ENCODE data around the gene LRRC59. TPM values are rescaled to one million over a fixed set of nuclear protein-coding genes. Genes with fewer than 3 reads are reported as not detected.
A peak's percentile ranks its signal among the peaks of the same experiment; 100 is the strongest.

Gene LRRC59
- total RNA-seq, 1 experiment from 2014 or later, result 221 TPM

GRCh38 chr17:50397919-50398285 is 579 bp upstream of the LRRC59 start:
- no TSS peak for BruUV-seq (replicated peaks)
- Histone ChIP-seq H2AFZ (ENCODE audit: low read depth, low read length, poor library complexity, severe bottlenecking) (peak overlapping the region; percentile 68), H3K27me3 (ENCODE audit: insufficient read depth, low read length) (no peaks in the 10 kb centered on the region), H3K9ac (ENCODE audit: low read length) (peak overlapping the region; percentile 98), H3K27ac (ENCODE audit: low read depth, low read length) (no peak overlapping the region; the same call in 1 of the 2 replicates), H3K79me2 (ENCODE audit: insufficient read depth, low read length) (peaks cover 44% of the 10 kb centered on the region), H3K4me2 (ENCODE audit: low read length) (peak overlapping the region; percentile 84), H3K4me1 (ENCODE audit: control insufficient read depth in 1 of 2, insufficient read depth in 2 of 2, low read length in 2 of 2) (peaks cover 7 to 27% of the 10 kb centered on the region in 2 experiments), H3K36me3 (ENCODE audit: control insufficient read depth in 1 of 2, insufficient read depth in 2 of 2, low read length in 2 of 2) (peaks cover 22 to 26% of the 10 kb centered on the region in 2 experiments), H4K20me1 (ENCODE audit: insufficient read depth) (peaks cover 7% of the 10 kb centered on the region; the same call in 1 of the 2 replicates), H3K9me3 (ENCODE audit: control insufficient read depth in 1 of 2, insufficient read depth in 1 of 2, low read depth in 1 of 2, low read length in 2 of 2) (no peaks in the 10 kb centered on the region), H3K4me3 (replicated peaks in 1 of 2; ENCODE audit: low read depth in 1 of 2, low read length in 2 of 2) (peak overlapping the region; percentile 95), H3K9me2 (ENCODE audit: insufficient read depth) (no peaks in the 10 kb centered on the region)
- intact Hi-C loops (cut with micrococcal nuclease), result loop anchor here (1.0 kb wide), 1 partner anchor 80 kb away; the partner anchor contains the start of gene RSAD1
- ChIA-PET CTCF (interaction anchor here (0.5 to 2.6 kb wide), 25 partner anchors 9 to 753 kb away, joined by 3 to 20 read pairs (median 4); partner anchors contain the start of genes ACSF2, RSAD1 and XYLT2), POLR2A (interaction anchor here (0.9 to 2.5 kb wide), 11 partner anchors 9 to 241 kb away, joined by 3 to 14 read pairs (median 4); partner anchors contain the start of genes ACSF2, EME1 and MRPL27), RAD21 (ENCODE audit: low non-redundant PET in 1 of 2, low total read pairs in 2 of 2, uncharacterized antibody in 2 of 2, unreplicated experiment in 2 of 2) (no interaction called here)
- DNase-seq (ENCODE audit: low read depth, low spot score), result no peak
- TF ChIP-seq EGR1 (IDR thresholded peaks at IDR 0.05; ENCODE audit: low read depth) (no peak), MAX (IDR thresholded peaks at IDR 0.05) (no peak), FOSL1 (IDR thresholded peaks at IDR 0.05; ENCODE audit: low read depth) (no peak), ZFX (IDR thresholded peaks at IDR 0.05) (no peak), SP1 (IDR thresholded peaks at IDR 0.05; ENCODE audit: low read depth) (no peak), ELF1 (IDR thresholded peaks at IDR 0.05; ENCODE audit: borderline replicate concordance, low read depth) (no peak), RAD21 (IDR thresholded peaks at IDR 0.05; ENCODE audit: low read depth) (no peak), CTCF (IDR thresholded peaks at IDR 0.05 in 2 of 3, conservative IDR thresholded peaks at IDR 0.05 in 1 of 3; ENCODE audit: borderline replicate concordance in 1 of 3, insufficient read depth in 1 of 3, low read depth in 2 of 3, low read length in 2 of 3) (no peak), EZH2 (IDR thresholded peaks at IDR 0.05) (no peak), SIN3A (IDR thresholded peaks at IDR 0.05; ENCODE audit: low read depth) (no peak)
- peak; percentile 5; the same call in 1 of the 2 replicates for ATAC-seq
